SK-N-SH (cell line): ENCODE results near the gene YY1. TPM values are rescaled to one million over a fixed set of nuclear protein-coding genes. Genes with fewer than 3 reads are reported as not detected.
"Not testable (repeated sequence)": the region's sequence is repeated elsewhere in the genome, so short reads cannot be mapped to it uniquely, and the experiment has no call there.

Experiments used
- CTCF ChIA-PET: fragments of 300-600, 350-600 bp; formaldehyde crosslinking; extraction: SDS; loops from one replicate; lab custom pipeline; 2021; lab: Yijun Ruan, JAX
- POLR2A ChIA-PET: fragments of 350-600 bp; sonication (Branson Sonifier 250); formaldehyde crosslinking; extraction: SDS; loops from one replicate; lab custom pipeline; 2020; ENCODE audit warnings: antibody characterized with exemption, inconsistent platforms; lab: Yijun Ruan, JAX
- DNase-seq: peaks from one replicate; pipeline ENCODE4 v3.0.0; 2012
- H2AFZ ChIP-seq: fragments of 200-600 bp; sonication (generic); 2 replicates; pipeline ENCODE4 v1.8.1; 2016; ENCODE audit warnings: antibody characterized with exemption, mild to moderate bottlenecking, low read depth
- H3F3A ChIP-seq: fragments of 200-600 bp; sonication (generic); replicated peaks from 2 replicates; pipeline ENCODE3; 2016; ENCODE audit warnings: antibody characterized with exemption, mild to moderate bottlenecking; ENCODE audit not compliant: insufficient read depth
- H3K27ac ChIP-seq, 2 experiments: fragments of 200-500 bp in 1 of 2; fragments of 200-600 bp in 1 of 2; sonication (Bioruptor generic) in 1 of 2; sonication (generic), shearing (Covaris generic) in 1 of 2; 2 replicates each; pipeline versions ENCODE4 v1.5.1 to v1.6.1; 2014 to 2016; ENCODE audit warnings: low read depth in 2 of 2, inconsistent platforms in 1 of 2, low read length in 1 of 2, mild to moderate bottlenecking in 1 of 2, mixed read lengths in 1 of 2
- H3K27me3 ChIP-seq: fragments of 200-600 bp; sonication (generic), shearing (Covaris generic); 2 replicates; pipeline ENCODE4 v1.6.1; 2016; ENCODE audit warnings: mixed run types; ENCODE audit not compliant: insufficient read depth
- H3K36me3 ChIP-seq, 2 experiments: fragments of 200-500 bp in 1 of 2; fragments of 200-600 bp in 1 of 2; sonication (Bioruptor generic) in 1 of 2; sonication (generic) in 1 of 2; replicated peaks in 1 of 2; 2 replicates each; pipeline versions ENCODE3 to v1.5.1; 2014 to 2016; ENCODE audit warnings: low read length in 1 of 2, mild to moderate bottlenecking in 1 of 2; ENCODE audit not compliant: insufficient read depth in 2 of 2, control insufficient read depth in 1 of 2
- H3K4me1 ChIP-seq, 2 experiments: fragments of 200-500 bp in 1 of 2; fragments of 200-600 bp in 1 of 2; sonication (Bioruptor generic) in 1 of 2; sonication (generic), shearing (Covaris generic) in 1 of 2; 2 replicates each; pipeline versions ENCODE4 v1.5.1 to v1.6.1; 2014 to 2016; ENCODE audit warnings: low read depth in 1 of 2, low read length in 1 of 2, mixed run types in 1 of 2; ENCODE audit not compliant: insufficient read depth in 2 of 2, control insufficient read depth in 1 of 2
- H3K4me2 ChIP-seq: fragments of 200-600 bp; sonication (generic), shearing (Covaris generic); 2 replicates; pipeline ENCODE4 v1.6.1; 2017; ENCODE audit warnings: mixed run types
- H3K4me3 ChIP-seq, 2 experiments: fragments of 200-500 bp in 1 of 2; fragments of 200-600 bp in 1 of 2; sonication (Bioruptor generic) in 1 of 2; sonication (generic), shearing (Covaris generic) in 1 of 2; 2 replicates each; pipeline versions ENCODE4 v1.5.1 to v1.8.1; 2014 to 2016; ENCODE audit warnings: low read depth in 2 of 2, inconsistent platforms in 1 of 2, low read length in 1 of 2, mild to moderate bottlenecking in 1 of 2, mixed read lengths in 1 of 2, moderate library complexity in 1 of 2
- H3K79me2 ChIP-seq: fragments of 200-600 bp; sonication (generic); 2 replicates; pipeline ENCODE4 v1.8.1; 2017; ENCODE audit warnings: mild to moderate bottlenecking; ENCODE audit not compliant: insufficient read depth
- H3K9ac ChIP-seq: fragments of 200-600 bp; sonication (generic); 2 replicates; pipeline ENCODE4 v1.6.1; 2017; ENCODE audit warnings: mixed run types
- H3K9me2 ChIP-seq: fragments of 200-600 bp; sonication (generic); 2 replicates; pipeline ENCODE4 v1.6.1; 2017; ENCODE audit warnings: mixed run types
- H3K9me3 ChIP-seq: fragments of 200-600 bp; sonication (generic); 2 replicates; pipeline ENCODE4 v1.6.1; 2017; ENCODE audit warnings: mixed run types, mild to moderate bottlenecking, moderate library complexity
- H4K20me1 ChIP-seq: fragments of 200-600 bp; sonication (generic); 2 replicates; pipeline ENCODE4 v1.6.1; 2017; ENCODE audit warnings: mild to moderate bottlenecking, mixed run types; ENCODE audit not compliant: insufficient read depth
- EZH2phosphoT487 ChIP-seq: fragments of 200-600 bp; sonication (generic); IDR thresholded peaks from 2 replicates; pipeline ENCODE4 v1.6.1; 2017; ENCODE audit warnings: low read depth, mixed run types, mild to moderate bottlenecking, antibody characterized with exemption, moderate library complexity, borderline replicate concordance
- GATA2 ChIP-seq: sonication (generic); formaldehyde crosslinking; IDR thresholded peaks from 2 replicates; pipeline ENCODE4 v1.5.0; 2020; ENCODE audit warnings: mild to moderate bottlenecking, missing genetic modification reagents
- MXI1 ChIP-seq: IDR thresholded peaks from 2 replicates; pipeline ENCODE4 v1.6.1; 2012; ENCODE audit warnings: mild to moderate bottlenecking, low read depth, low read length, improper control_type of control experiment
- NFIC ChIP-seq: IDR thresholded peaks from 2 replicates; pipeline ENCODE4 v1.4.0; 2012; ENCODE audit warnings: borderline replicate concordance
- RAD21 ChIP-seq: IDR thresholded peaks from 2 replicates; pipeline ENCODE4 v1.6.1; 2012; ENCODE audit warnings: mild to moderate bottlenecking, low read length
- RCOR1 ChIP-seq: fragments of 150-350 bp; IDR thresholded peaks from 2 replicates; pipeline ENCODE4 v1.6.1; 2017; ENCODE audit warnings: antibody characterized with exemption, low read length
- RFX5 ChIP-seq: IDR thresholded peaks from 2 replicates; pipeline ENCODE4 v1.6.1; 2012; ENCODE audit warnings: mild to moderate bottlenecking, improper control_type of control experiment, low read length
- RXRA ChIP-seq: IDR thresholded peaks from 2 replicates; pipeline ENCODE4 v1.4.0; 2012; ENCODE audit warnings: low read depth, mild to moderate bottlenecking, borderline replicate concordance
- SMC3 ChIP-seq: IDR thresholded peaks from 2 replicates; pipeline ENCODE4 v1.6.1; 2012; ENCODE audit warnings: low read depth, low read length, improper control_type of control experiment
- USF2 ChIP-seq: fragments of 150-350 bp; IDR thresholded peaks from 2 replicates; pipeline ENCODE4 v1.6.1; 2017; ENCODE audit warnings: antibody characterized with exemption, low read length, low read depth, borderline replicate concordance
- YY1 ChIP-seq: IDR thresholded peaks from 2 replicates; pipeline ENCODE4 v1.4.0; 2012; ENCODE audit warnings: low read depth, mild to moderate bottlenecking
- ZBTB33 ChIP-seq: IDR thresholded peaks from 2 replicates; pipeline ENCODE4 v1.4.0; 2012; ENCODE audit warnings: low read depth, borderline replicate concordance
- WGBS: methylation state at CpG from one replicate; pipeline ENCODE4 v1.1.6; 2017; ENCODE audit warnings: low lambda C conversion rate; 5-methylcytosine and 5-hydroxymethylcytosine counted together
- polyA plus RNA-seq, 3 experiments: library from polyadenylated mRNA; depleted of rRNA; stranded (reverse); fragments of >200 nt; gene quantifications; 2 replicates each; pipeline ENCODE4 v1.2.3, GENCODE V29; 2012
- TF ChIP-seq, protein P1 (sequence below): IDR thresholded peaks from 2 replicates; pipeline ENCODE4 v1.6.1; 2012; ENCODE audit warnings: mild to moderate bottlenecking, low read depth, low read length, moderate library complexity
- TF ChIP-seq, protein P2 (sequence below): fragments of 150-350 bp; IDR thresholded peaks from 2 replicates; pipeline ENCODE4 v1.6.1; 2016; ENCODE audit warnings: mild to moderate bottlenecking, low read depth, low read length

The YY1 gene
- polyA plus RNA-seq, 1 of the 3 experiments (the other 2 are of a cell fraction) = 18.1 TPM

DNA sequence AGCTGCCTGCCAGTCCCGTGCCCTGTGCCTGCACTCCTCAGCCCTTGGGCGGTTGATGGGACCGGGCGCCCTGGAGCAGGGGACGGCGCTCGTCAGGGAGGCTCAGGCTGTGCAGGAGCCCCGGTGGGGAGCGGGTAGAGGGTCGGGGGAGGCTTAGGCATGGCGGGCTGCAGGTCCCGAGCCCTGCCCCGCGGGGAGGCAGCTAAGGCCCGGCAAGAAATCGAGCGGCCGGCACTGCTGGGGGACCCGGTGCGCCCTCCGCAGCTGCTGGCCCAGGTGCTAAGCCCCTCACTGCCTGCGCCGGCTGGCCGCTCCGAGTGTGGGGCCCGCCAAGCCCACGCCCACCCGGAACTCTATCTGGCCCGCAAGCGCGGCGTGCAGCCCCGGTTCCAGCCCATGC is 30.8 kb upstream of the YY1 start:
- H3K36me3 ChIP-seq, H3K79me2 ChIP-seq, H3F3A ChIP-seq, H3K9me3 ChIP-seq, H3K4me3 ChIP-seq, H2AFZ ChIP-seq, H3K27ac ChIP-seq, CTCF ChIA-PET, H3K4me1 ChIP-seq, H3K4me2 ChIP-seq, H3K9me2 ChIP-seq, H3K9ac ChIP-seq, POLR2A ChIA-PET, H3K27me3 ChIP-seq, DNase-seq, H4K20me1 ChIP-seq: not testable (repeated sequence)
- WGBS = 98% methylated on average over 22 of the region's 33 CpGs

- H3K4me3 ChIP-seq = no peak overlapping the region
- H3K27ac ChIP-seq = no peak overlapping the region
- peaks cover 6 to 10% of the 10 kb centered on the region in 2 experiments; a peak in 1 of 4 replicates for H3K4me1 ChIP-seq
- TF ChIP-seq SMC3 (no peak), RAD21 (no peak), RXRA (no peak), GATA2 (CRISPR knock-in tag) (no peak), MXI1 (no peak), EZH2phosphoT487 (no peak), ZBTB33 (no peak), RFX5 (no peak), NFIC (no peak), YY1 (no peak), RCOR1 (no peak), USF2 (no peak)
- TF ChIP-seq, protein P1, sequence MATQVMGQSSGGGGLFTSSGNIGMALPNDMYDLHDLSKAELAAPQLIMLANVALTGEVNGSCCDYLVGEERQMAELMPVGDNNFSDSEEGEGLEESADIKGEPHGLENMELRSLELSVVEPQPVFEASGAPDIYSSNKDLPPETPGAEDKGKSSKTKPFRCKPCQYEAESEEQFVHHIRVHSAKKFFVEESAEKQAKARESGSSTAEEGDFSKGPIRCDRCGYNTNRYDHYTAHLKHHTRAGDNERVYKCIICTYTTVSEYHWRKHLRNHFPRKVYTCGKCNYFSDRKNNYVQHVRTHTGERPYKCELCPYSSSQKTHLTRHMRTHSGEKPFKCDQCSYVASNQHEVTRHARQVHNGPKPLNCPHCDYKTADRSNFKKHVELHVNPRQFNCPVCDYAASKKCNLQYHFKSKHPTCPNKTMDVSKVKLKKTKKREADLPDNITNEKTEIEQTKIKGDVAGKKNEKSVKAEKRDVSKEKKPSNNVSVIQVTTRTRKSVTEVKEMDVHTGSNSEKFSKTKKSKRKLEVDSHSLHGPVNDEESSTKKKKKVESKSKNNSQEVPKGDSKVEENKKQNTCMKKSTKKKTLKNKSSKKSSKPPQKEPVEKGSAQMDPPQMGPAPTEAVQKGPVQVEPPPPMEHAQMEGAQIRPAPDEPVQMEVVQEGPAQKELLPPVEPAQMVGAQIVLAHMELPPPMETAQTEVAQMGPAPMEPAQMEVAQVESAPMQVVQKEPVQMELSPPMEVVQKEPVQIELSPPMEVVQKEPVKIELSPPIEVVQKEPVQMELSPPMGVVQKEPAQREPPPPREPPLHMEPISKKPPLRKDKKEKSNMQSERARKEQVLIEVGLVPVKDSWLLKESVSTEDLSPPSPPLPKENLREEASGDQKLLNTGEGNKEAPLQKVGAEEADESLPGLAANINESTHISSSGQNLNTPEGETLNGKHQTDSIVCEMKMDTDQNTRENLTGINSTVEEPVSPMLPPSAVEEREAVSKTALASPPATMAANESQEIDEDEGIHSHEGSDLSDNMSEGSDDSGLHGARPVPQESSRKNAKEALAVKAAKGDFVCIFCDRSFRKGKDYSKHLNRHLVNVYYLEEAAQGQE = no peak
- TF ChIP-seq, protein P2, sequence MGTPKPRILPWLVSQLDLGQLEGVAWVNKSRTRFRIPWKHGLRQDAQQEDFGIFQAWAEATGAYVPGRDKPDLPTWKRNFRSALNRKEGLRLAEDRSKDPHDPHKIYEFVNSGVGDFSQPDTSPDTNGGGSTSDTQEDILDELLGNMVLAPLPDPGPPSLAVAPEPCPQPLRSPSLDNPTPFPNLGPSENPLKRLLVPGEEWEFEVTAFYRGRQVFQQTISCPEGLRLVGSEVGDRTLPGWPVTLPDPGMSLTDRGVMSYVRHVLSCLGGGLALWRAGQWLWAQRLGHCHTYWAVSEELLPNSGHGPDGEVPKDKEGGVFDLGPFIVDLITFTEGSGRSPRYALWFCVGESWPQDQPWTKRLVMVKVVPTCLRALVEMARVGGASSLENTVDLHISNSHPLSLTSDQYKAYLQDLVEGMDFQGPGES = no peak
- POLR2A ChIA-PET = no interaction called here
- H4K20me1 ChIP-seq = no peaks in the 10 kb centered on the region
- no peaks in the 10 kb centered on the region for H3K36me3 ChIP-seq
- CTCF ChIA-PET = interaction anchor here (1.0 to 1.2 kb wide), 2 partner anchors 8 to 18 kb away, joined by 3 to 4 read pairs; no protein-coding TSS in a partner anchor
- DNase-seq = no peak
- no peaks in the 10 kb centered on the region for H3K79me2 ChIP-seq
- no peaks in the 10 kb centered on the region for H3K9me2 ChIP-seq
- H3K9ac ChIP-seq = no peak overlapping the region
- WGBS = 94% methylated on average over 8 of the region's 9 CpGs
- peaks cover 4% of the 10 kb centered on the region for H3F3A ChIP-seq
- H3K4me2 ChIP-seq = no peak overlapping the region
- no peaks in the 10 kb centered on the region for H3K9me3 ChIP-seq
- no peaks in the 10 kb centered on the region for H3K27me3 ChIP-seq
- H2AFZ ChIP-seq = no peak overlapping the region
Measured at GRCh38 chr14:100211366-100211765, 27.6 kb upstream of the YY1 start.
